Measurements from ENCODE around the gene EEFSEC.

Gene EEFSEC

DNA sequence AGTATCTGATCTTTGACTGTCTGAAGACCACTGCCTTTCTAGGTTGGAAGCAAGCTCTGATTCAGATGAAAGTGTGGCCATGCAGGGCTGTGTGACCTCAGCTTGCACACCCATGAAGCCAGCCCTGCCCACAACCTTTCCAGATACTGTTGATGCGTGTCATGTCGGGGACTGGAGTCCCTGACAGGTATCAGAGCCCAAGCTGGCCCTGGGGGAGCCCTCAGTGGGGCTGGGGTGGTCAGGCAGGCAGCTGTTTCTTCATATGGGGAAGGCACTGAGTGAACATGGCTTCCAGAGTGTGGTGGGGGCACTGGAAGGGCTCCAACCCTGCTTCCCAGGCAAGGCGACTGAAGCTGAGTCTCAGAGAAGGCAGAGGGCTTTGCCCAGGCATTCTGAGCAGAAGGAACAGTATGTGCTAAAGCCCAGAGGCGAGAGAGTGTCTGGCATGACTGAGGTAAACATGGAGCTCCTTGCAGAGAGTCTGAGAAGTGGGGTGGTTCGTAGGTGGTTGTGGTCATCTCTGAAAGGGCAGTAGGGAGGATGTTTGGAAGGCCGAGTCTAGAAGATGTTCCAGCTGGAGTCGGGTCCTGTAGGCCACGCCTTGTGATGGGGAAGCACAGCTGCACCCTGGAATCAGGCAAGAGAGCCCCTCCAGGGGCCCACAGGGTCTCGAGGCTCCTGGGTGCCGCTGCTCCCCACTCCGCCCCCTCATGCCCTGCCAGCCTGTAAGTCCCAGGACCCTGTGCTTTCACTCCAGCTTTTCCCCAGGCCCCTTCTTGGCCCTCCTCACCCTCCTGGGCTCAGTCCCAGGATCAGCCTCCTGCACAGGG is 122.2 kb downstream of the EEFSEC start:
- DNase-seq, result no peak

- DNase-seq, result no peak
Measured at GRCh38 chr3:128276146-128276435, 122.8 kb downstream of the EEFSEC start.

- DNase-seq, result no peak
Measured at GRCh38 chr3:128276577-128277183, 123.4 kb downstream of the EEFSEC start.

- DNase-seq, result no peak
Measured at GRCh38 chr3:128277378-128278069, 124.2 kb downstream of the EEFSEC start.

- DNase-seq, result no peak
Measured at GRCh38 chr3:128278130-128278529, 124.8 kb downstream of the EEFSEC start.

- DNase-seq, result no peak
Measured at GRCh38 chr3:128278761-128279600, 125.7 kb downstream of the EEFSEC start.

DNA sequence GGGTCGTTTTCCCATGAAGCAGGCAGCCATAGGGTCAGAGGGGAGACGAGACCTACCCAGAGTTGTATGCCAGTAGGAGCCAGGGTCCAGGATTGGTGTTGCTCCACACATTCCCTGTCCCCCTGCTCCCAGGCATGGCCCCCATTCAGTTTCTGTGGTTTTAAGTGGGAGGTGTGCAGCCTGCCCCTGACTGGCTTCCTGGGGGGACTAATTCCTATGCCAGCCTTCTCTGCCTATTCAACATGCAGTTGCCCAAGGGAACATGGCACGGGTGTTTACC is 126.3 kb downstream of the EEFSEC start:
- no peak for DNase-seq

DNA sequence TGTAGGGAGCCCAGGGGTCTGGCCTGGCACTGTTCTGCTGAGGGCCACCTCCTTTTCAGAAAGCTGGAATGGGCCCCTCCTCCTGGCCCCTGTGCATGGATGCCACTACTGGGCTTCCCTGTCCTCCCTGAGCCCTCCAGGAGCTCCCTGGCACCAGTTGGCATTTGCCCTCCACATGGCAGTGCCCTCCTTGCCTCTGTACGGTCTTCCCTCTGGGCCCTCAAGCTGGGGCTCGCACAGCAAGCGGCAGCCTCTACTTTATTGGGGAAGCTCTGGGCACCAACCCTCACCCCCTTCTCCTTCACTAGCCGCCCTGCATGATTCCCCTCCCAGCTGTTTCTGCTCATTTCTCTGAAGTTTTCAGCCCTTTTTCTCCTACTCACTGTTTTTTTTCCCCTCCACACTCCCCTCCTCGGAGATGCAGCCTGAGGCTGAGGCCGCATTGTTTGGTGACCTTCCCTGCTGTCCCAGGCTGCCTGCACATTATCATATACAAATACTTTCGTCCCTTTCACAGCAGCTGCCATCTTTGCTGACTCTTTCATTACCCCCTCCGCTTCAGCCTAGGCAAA is 127.3 kb downstream of the EEFSEC start:
- DNase-seq, result peak; percentile 96

- no peak for DNase-seq
Measured at GRCh38 chr3:128281056-128281455, 127.8 kb downstream of the EEFSEC start.

DNA sequence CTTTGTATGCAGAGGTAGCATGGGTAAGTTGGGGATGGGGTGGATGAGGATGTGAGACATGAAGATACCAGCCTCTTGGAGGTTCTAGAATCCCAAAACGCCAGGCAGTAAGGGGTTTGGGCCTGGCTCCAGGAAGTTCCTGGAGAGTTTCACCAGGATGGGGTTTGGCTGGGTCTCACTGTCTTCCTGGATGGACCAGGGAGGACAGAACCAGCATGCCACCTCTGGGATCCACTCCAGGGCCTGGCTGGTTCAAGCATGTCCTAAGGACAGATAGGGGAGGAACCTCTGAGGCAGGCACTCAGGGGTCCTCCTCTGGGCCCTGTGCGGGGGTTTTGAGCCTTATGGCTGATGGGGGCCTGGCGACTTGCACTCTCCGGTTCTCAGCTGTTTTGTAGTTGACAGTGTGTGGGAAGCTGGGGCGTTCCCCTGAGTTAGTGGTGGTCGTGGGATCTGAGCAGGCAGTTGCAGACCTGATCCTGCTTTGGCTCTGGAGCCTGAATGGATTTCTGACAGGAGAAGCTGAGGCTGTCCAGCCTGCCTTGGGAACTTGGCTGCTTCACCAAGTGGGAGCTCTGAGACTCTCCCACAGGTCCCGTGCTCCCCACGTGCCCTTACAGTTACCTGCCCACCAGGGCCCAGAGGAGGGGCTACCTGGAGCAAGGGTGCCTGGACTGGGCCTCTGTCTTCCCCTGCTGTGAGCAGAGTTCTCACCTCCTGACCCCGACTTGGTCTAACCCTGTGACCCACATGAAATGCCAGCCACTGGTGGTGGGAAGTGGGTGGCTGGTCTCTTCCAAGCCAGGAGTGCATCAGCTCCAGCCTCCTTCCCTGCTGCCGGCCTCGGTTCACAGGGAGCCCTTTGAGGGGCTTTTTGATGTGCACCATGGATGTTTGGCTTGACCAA is 128.4 kb downstream of the EEFSEC start:
- DNase-seq, result no peak

GRCh38 chr3:128282380-128283196 is 129.3 kb downstream of the EEFSEC start:
- DNase-seq, result no peak

- no peak for DNase-seq
Measured at GRCh38 chr3:128283421-128283820, 130.1 kb downstream of the EEFSEC start.

DNA sequence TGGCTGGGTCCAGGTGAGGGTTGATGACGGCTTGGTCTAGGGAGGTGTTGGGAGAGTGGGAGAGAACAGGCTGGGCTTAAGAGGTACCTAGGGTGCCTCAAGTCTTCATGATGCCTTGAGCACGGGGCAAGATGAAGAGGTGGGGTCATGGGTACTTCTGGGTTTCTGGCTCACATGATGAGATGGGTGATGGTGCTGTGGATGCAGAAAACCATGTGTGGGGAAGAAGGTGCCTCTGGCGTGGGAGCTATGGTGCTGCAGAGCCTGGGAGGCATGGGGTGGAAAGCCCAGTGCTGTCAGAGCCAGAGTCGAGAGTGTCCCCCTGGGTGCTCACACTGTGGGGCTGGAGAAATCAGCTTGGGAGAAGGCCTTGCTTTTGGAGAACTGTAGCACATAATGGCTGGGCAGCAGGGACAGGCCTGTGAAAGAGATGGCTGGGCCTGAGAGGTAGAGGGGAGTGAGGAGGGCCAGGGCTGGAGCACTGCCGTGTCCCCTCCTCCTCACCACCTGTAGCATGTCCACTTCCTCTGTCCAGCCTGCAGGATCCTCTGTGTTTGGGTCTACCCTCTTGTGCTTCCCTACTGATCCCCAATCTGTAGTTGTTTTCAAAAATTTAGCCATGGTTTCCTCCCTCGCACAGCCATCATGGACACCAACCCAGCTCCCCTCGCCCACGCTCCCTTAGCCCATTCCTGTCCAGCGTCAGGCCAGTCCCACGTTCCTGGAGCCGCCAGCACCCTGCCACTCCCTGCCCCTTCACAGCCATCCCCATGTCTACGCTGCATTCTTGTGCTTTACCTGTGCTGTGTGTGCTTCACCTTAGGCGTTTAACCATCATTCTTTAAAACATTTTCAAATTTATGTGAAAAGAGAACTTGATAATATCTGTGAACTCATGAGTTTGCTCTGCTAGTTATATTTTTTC is 132.0 kb downstream of the EEFSEC start:
- DNase-seq, result no peak

DNA sequence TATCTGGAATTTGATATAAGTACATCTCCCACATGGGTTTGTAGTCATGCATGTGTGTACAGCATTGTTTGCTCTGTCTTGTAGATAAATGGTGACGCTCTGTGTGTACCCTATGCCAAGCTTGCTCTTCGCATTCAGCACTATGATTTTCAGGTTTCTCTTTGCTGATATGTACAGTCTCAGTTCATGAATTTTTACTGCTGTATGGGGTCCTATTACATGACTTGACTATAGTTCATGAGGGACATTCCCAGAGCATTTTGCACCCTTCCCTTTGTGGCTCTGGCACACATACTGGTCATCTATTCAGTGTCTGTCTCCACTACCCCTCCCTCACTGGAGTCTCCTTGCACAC is 132.7 kb downstream of the EEFSEC start:
- DNase-seq, result no peak

DNA sequence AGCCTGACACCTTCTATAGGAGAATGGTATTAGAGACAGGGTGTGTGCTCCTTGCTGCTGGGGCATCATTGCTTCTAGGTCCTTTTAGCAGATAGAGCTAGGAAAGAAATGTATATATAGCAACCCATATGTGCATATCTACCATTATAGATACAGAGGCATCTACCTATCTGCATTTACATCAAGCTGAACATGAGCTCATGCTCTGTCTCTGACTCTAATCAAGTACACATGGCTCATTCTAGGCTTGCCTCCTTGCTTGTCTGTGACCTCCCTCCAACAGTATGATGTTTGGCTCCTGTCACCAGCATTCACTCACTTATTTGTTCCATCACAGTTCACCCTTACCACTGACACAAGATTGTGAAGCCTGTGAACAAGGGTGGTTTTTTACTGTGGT is 133.4 kb downstream of the EEFSEC start:
- no peak for DNase-seq

- DNase-seq, result no peak
Measured at GRCh38 chr3:128287216-128287615, 133.9 kb downstream of the EEFSEC start.

DNA sequence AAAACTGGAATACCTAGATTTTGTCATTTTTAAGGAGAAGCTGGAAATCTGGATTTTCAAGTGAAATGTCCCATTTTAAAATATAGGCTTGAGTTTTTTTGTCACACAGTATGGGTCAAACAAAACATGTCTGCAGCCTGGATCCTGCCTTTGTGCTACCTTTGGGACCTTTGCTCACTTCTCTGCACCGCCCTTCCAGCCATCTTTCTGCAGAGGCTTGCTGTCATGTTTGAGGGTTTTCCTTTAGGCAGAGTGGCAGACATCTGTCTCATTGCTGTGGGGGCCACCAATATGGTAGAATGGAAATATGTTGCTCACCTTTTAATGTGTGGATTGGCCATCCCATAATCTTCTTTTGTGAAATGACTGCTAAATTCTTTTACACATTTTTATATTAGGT is 136.3 kb downstream of the EEFSEC start:
- DNase-seq, result no peak

DNA sequence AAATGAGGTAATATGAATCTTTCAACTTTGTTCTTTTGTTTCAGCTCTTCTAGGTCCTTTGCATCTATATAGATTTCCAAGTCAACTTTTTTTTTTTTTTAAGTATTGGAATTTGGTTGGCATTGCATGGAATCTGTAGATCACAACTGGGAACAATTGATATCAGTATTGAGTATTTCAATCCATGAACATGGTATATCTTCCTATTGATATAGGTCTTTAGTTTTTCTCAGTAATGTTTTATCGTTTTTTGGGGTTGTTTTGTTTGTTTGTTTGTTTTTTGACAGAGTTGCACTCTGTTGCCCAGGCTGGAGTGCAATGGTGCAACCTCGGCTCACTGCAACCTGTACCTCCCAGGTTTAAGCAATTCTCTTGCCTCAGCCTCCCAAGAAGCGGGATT is 137.2 kb downstream of the EEFSEC start:
- DNase-seq, result no peak

- no peak for DNase-seq
Measured at GRCh38 chr3:128293930-128294329, 140.6 kb downstream of the EEFSEC start.

DNA sequence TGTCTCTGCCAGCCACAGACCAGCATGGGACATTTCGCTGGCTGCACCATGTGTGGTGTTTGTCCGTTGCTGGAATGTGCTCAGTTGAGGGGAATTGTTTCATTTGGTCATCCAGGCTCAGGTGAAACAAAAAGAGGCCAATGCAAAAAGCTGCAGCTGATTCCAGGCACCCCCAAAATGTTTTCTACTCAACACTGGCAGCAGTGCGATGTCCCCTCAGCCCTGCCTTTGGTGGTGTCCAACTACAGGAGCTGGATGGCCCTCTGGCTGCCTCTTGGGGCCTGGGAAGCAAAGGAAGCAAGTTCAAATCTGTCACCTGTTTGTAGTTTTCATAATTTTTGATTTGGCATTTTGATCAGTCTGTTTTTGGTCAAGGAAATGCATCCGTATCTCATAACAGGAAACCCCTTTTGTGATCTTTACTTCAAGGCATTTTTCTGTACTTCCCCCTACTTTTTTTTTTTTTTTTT is 141.8 kb downstream of the EEFSEC start:
- DNase-seq, result no peak
